Lung microvascular endothelial cell (primary cell): Measurements from ENCODE around the gene EYS. TPM values are rescaled to one million over a fixed set of nuclear protein-coding genes. Genes with fewer than 3 reads are reported as not detected.
"Not testable (repeated sequence)": the region's sequence is repeated elsewhere in the genome, so short reads cannot be mapped to it uniquely, and the experiment has no call there.

Source experiments
- DNase-seq, 2 donors: peaks; one replicate each; pipeline versions ENCODE4 v3.0.0 to v3.0.0-alpha.2; 2010; ENCODE audit warnings: low read depth in 2 of 2
- total RNA-seq: library from RNA; depleted of rRNA; stranded (reverse); fragments of >200 nt; gene quantifications from 2 replicates; pipeline ENCODE4 v1.2.1, GENCODE V29; 2014

Gene EYS
- total RNA-seq, 1 donor from 2014 or later: not detected

DNA sequence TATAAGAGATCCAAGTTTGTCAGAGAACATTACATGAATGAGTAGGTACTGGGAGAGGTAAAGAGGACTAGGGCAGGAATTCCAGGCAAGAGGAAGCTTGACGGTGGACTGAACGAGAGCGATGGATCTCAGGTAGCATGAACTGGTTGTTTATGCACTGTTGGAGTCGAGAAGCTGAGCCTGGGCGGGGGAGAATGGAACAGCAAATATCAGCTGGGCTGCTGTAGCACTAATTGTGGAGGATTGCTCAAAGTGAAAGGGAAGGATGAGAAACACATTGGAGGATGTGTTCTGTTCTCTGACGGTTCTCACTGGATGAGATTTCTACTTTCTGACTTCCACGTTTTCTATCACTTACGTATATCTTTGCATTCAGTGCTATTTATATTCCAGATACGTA is 1907.2 kb downstream of the EYS start:
- DNase-seq: no peak

DNA sequence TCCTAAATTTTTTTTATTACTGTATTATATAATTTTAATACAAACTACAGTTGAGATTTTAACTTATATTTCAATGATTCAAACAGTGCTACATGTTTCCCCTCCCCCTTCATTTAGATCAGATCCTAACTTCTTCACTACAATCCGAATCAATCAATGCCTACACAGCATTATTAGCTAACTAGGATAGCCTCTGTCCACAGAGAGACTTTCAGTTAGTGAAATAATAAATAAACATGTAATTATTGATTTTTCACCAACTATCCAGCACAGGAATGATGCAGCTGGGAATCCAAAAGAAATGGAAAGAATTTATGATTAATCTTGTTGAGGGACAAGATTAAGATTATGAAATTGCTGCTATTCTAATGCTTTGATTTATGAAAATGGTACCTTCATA is 1907.7 kb downstream of the EYS start:
- no peak for DNase-seq

DNA sequence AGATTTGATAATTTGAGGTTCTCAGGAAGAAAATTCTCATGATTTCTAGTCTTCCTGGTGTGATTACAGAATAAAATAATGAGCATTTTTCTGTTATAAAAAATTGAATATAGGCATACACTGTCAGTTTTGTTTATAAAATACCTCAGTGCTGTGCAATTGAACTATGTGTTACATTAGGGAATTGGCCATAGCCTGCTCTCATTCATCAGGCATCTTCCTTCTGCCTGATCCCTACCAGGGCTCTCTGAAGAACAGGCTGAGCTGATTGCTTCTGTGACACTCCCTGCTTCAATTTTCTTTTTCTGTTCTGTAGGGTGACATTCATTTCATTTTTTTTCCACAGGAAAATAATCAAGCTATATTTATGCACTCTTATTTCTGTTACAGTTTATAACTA is 1908.6 kb downstream of the EYS start:
- no peak for DNase-seq

DNA sequence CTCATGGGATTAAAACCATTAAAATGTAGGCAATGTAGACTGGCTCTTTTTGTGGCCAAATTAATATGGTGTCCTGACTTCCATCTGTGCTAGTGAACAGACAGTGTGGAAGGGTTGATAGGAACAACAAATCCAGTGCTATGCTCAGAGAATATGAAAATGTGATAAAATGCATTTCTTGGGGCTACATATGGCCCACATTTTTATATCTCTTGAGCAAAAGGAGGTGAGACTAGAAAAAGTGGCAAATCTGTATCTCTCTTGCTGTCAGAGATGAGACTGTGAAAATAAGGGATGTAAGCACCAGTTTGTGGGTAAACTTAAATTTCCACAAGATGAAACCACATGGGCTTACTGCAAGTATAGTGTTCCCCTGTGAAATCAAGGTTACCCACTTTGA is 1909.3 kb downstream of the EYS start:
- no peak for DNase-seq

DNA sequence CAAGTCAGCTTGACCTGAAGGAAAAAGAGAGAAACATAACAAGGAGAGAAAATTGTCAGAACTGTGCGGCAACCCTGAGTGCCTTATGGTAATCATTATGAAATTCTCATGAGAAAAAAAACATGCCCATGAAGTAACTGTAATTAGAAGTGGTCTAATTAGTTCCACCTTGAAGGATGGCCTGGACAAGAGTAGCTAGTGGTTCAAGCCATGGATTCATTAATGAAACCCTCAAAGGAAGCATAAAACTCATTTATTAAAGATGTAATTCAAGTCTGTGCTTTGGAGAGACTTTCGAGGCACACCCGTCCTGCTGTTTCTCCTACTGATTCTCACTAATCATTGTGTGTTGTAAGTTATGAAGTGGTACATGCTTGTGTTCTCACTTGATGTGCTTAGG is 1911.2 kb downstream of the EYS start:
- no peak for DNase-seq

DNA sequence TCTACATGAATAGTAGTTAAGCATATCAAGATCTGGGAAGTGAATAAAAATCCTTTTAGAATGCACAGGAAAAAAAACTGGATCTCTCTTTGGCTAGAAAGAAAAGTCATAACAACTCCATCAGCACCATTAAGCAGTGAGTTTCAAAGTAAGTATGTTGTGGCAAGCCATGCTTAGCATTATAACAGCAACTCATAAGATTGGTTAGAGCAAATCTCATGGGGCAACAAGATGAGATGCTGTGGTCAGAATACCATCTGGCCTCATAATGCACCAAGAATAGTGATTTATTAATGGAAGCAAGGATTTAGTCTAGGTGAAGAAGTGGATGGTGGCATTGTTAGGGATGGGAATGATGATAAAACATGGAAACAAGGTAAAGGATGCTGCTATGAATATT is 1912.0 kb downstream of the EYS start:
- no peak for DNase-seq

DNA sequence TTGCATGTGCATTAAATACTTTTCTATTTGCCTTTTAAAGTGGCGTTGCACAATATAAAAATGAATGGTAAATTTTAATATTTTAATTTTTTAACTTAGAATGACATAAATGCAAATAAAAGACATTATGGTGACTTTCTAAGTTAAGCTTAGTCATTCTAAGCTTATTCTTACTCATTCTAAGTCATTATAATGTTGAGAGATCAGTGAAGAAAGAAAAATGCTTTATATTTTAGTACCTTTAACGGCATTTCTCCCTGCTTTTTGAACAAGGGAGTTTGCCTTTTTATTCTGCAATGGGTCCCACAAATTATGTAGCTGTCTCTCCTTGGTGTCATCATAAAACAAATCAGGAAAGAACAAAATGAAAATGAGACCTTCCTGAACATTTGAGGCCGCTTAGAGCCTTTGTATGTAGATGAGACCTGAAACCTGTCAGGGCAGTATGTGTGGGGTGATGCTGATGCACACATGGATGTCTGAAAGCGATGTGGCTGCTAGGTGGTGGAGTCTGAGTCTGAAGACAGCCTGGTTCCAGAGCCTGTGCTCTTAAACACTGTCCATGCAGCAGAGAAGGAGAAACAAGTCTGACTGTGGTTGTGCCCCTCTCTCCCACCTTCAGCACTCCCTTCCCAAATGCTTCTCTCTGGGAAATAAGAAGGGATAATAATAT is 1913.4 kb downstream of the EYS start:
- DNase-seq: no peak

DNA sequence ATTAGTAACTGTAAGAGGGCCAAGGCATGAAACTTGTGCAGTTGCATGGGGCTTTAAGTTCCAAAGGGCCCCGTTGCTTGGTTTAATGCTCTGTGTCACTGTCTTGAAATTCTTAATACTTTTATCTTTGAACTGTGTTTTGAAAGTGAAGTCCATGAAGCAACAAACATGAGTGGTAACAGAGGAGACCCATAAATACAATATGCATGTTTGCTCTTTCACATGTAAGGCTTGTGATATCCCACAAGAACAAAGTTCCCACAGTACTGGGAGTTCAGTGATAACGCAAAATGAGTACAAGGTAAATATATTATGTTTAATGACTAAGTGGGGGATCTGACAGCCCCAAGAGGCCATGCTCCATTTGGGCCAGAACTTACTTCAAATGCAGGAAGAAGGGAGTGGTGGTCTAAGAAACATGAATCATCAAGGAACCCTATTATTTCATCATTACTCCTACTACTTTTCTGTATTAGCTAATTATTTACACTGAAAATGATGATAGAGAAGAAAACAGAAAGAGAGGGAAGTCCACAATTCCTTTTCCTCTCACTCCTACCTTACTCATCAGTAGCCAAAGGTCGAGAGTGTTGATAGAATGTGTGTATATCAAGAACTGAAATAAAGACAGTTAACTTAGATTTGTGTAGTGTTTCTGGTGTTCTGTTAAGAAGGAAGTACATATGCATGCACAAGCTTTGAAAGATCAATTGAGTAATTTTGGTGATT is 1914.1 kb downstream of the EYS start:
- no peak for DNase-seq

DNA sequence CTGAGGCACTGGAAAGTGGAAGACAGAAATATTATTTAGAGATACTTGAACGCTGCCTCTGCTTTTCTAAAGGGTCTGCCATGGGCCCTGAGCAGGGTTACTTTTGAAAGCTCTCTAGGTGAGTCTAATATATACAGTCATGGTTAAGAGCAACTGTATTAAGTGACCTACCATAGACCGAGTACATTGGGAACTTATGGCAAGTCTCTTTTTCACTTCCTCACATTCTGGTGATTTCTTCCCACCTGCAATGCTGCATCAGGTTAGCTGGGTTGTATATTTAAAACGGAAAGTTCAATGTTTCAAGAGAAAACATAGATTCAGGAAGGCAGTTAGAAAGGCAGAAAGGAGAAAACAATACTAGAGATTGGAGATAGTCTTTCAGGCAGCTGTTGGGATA is 1916.7 kb downstream of the EYS start:
- no peak for DNase-seq

DNA sequence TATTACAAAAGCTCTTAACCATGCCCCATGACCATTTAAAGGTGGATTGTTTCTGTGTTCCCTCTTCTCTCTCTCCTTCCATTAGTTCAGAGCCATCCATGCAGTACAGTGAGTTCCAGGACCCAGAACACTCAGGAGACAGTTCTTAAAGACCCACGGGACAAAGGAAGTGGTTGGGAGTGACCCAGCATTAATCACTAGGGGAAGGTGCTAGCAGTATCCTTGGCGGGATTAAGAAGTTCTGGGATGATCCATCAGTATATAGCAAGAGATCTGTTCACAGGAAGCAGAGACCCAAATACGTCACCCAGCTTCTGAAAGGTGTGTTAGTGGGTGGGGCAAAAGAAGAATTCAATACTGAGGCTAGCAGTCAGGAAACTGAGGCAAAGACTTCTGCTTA is 1917.3 kb downstream of the EYS start:
- DNase-seq: no peak

DNA sequence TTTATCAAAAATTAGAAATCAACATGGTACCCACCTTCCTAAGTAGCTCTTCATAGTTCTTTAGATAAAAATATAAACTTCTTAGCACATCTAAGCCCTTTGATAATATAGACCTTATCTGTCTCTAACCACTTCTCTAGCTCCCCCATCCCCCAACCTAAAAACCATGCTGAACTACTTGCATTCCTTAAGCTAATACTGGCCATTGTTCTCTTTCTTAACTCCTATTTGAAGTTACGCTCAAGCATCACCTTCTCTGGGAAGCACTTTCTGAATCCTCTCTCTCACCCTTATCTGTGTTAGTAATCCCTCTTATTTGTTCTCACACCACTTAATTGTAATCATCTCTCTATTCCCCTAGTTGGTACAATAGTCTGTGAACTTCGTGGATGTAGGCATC is 1918.5 kb downstream of the EYS start:
- no peak for DNase-seq

DNA sequence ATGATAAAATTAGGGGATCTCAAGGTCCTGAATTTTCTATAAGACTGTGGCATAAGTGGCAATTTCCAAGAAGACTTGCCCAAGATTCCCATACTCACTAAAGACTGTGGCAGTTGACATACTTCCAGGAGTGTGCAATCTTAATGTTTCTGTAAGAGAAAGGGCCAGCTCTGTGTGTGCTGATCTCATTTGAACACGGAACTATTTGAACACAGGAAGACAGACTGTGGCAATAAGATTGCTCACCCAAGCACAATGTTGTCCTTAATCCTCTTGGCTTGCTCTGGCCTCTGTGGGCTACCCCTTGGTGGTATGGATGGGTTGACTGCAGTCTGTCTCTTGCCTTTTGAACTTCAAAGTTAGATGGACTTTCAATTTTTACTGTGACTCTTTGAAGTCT is 1920.0 kb downstream of the EYS start:
- no peak for DNase-seq

DNA sequence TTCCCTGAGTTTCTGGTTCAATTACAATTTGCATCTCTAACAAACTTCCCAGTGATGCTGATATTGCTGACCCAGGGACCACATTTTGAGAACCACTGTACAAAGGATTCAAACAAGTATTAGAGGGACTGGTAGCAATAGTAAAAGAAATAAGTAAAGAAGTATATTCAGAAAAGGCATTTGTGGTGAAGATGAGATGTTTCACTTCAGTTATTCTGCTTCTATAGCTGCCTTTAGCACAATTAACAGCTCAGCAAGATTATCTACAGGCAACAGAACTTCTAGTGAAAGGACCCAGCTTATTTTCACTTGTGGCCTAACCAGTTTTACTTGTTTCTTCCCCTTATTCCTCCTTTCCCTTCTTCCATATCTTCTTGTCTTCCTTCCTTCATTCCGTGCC is 1922.0 kb downstream of the EYS start:
- no peak for DNase-seq

DNA sequence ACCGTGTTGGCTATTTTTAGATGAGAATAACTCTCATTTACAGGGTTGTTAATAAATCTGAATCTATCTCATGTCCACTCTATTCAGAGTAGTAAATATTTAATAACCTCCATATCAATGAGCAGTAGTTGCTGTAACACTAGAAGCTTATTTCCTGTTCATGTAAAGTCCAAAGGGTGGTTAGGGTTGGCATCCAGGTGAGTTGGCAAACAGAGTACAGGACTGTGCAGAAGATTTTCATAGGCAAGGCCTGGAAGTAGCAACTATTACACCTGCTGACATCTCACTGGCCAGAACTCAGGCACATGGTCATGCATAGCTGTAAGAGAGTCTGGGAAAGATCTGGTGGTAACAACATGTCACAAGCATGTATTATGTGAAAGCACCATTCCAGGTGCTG is 1923.9 kb downstream of the EYS start:
- no peak for DNase-seq

DNA sequence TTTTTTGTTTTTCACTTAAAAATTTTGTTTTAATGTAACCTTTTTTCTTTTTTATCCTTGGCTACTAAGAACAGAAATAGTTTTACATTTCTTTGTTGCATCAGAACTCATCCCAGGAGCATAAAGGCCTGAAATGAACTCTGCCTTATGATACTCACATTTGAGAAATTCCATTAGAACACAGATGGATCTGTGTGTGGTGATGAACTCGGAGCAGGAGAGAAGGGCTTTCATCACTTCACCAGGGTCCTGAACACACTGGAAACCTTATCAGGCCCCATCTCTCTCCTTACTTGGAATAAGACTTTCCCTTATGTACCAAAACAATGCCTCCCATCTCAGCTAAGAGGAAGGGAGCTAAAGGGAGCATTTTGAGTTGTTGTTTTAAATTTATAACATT is 1932.1 kb downstream of the EYS start:
- DNase-seq: no peak

DNA sequence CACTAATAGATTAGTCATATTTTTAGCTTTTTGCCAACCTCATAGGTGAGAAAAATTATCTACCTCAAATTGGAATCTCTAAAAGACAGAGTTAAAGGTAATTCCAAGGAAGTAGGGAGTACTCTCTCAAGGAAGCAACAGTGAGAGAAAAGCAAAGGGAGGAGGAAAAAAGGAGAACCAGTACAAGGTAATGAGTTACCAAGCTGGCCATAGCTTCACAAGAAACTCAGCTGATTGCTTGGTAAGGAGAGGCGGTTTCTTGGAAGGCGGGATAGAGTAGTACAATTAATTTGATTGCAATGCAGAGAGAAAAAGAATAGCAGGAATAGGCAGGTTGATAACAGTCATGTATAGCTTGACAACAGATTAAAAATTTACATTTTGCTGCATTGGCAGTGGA is 1933.8 kb downstream of the EYS start:
- DNase-seq: no peak

DNA sequence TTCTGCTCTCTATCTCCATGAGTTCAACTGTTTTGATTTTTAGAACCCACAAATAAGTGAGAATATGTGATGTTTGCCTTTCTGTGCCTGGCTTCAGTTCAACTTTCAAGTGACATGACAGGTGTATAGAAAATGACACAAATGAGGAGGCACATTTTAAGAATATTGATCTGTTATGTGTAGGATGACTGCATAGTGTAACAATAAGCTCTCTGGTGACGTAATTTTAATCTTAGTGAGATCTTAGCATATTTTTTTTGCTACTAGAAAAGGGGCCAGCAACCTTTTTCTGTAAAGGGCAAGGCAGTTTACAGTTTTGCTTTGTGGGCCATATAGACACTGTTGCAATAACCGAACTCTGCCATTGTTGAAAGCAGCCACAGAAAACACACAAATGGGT is 1941.2 kb downstream of the EYS start:
- DNase-seq: no peak

DNA sequence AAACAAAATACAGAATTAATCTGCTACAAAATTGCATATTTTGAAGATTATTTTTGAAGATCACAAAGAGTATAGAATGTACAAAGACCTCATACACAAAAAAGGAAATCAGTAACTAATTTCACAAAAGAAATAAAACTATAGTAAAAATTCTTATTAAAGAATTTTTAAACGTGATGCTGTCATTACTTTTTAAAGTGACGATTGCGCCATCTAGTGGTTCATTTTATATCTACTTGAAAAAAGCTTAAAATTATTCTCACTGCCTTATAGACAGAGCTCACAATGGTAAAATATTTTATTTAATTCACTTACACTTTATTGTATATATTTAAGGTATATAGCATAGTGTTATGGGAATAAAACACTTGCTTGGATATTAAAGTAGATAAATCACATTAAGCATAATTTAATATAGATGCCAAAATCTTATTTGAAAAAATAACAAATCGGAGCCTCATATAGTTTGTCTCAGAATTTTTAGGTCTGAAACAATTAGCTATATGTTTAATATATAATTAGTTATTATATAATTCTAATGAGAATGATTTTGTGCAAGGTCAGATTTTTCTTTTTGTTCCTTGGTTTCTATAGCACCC is 1942.6 kb downstream of the EYS start:
- DNase-seq: peak; percentile 57 to 68

DNA sequence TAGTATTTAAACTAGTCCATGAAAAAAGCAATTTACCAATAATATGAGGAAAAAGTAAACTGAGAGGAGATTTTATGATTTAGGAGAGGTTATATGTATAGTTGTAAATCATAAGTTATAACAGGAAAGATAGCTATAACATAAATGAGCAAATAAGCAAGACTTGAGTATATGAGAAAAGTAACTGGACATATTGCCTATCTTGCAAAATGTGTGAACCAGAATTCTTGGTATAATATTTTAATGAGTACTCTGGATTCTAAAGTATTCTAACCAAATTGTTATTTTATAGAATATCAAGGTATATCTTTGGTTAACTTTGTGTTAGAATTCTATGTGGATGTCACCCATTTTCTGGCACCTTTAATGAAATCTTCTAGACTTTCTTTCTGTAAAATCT is 1946.8 kb downstream of the EYS start:
- no peak for DNase-seq

DNA sequence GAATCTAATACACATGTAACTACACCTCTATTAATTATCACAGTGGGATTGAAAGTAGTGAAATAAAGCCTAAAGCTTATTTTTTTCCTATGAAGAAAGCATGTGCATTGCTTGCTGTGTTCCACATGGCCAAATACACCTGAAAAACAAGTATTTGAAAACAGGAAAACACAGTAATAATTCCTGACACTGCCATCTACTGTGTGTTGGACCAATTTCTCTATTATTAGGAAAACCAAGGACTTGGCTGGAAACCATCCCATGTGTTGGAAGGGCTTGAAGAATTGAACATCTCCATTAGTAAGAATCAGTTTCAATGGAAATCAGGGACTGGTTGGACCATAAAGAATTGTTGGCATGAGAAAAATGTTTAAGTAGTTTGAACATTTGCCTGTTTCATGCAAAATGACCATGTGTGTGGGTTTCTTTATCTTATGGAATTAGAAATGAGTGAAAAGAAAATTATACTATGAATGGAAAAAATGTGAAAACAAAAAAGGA is 1947.4 kb downstream of the EYS start:
- DNase-seq: no peak

DNA sequence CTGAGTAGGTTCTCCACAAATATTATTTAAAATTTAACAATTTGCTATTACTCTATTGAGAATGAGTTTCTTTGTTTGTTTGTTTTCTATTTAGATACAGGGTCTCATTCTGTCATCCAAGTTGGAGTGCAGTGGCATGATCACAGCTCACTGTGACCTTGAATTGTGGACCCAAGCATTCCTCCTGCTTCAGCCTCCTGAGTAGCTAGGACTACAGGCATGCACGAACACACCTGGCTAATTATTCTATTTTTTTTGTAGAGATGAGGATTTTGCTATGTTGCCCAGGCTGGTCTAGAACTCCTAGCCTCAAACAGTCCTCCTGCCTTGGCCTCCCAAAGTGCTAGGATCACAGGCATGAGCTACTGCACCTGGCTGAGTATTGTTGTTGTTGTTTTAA is 1949.2 kb downstream of the EYS start:
- no peak for DNase-seq

DNA sequence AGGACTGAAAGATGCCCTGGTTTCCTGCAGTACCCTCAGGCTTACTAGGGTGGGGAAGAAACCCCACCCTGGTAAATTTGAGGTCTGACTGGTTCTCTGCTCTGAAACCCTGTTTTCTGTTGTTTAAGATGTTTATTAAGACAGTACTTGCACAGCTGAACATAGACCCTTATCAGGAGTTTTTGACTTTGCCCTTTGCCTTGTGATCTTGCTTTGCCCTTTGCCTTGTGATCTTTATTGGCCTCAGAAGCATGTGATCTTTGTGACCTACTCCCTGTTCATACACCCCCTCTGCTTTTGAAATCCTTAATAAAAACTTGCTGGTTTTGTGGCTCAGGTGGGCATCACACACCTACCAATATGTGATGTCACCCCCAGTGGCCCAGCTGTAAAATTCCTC is 1949.8 kb downstream of the EYS start:
- DNase-seq: not testable (repeated sequence)

DNA sequence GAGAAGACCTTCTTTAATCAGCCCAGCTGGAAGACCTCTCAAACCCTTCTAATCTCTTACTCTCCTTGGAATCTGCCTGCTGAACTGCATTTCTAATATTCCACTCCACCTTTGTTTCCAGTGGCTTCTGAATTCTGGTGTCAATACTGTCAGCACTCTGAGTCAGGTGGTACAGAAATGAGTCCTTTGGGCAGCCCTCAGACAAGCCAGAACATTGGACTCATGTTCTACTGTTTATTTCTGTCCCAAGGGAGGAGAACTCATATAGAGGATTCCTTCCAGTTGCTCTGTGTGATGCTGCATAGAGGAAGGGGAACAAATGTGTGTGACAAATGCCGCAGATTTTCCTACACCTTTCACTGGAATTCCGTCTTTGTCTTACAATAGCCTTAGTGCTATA is 1956.6 kb downstream of the EYS start:
- no peak for DNase-seq
